ENCODE measurements around the gene CRYBA2.
A peak's percentile ranks its signal among the peaks of the same experiment; 100 is the strongest.

Gene CRYBA2

GRCh38 chr2:218993345-218994315, at the start of gene CRYBA2:
Gene CRYBA2 (minus strand): TSS chr2:218993422. CDS start chr2:218993176, 246 bp downstream.
- DNase-seq (ENCODE audit: low read depth): no peak

- DNase-seq (ENCODE audit: low read depth): no peak
Observed at GRCh38 chr2:219042750-219043149, 49.5 kb upstream of the CRYBA2 start.

GRCh38 chr2:219042157-219042556, 48.9 kb upstream of the CRYBA2 start:
- no peak for DNase-seq (ENCODE audit: low read depth)

GRCh38 chr2:219041252-219041651, 48.0 kb upstream of the CRYBA2 start, which contains the start of gene CFAP65:
Gene CFAP65 (minus strand): TSS chr2:219041516. CDS start chr2:219039048, 2,468 bp downstream.
- DNase-seq (ENCODE audit: low read depth): no peak

- no peak for DNase-seq (ENCODE audit: low read depth)
Observed at GRCh38 chr2:219038600-219038999, 45.4 kb upstream of the CRYBA2 start.

- DNase-seq (ENCODE audit: low read depth): no peak
Observed at GRCh38 chr2:219037783-219038499, 44.7 kb upstream of the CRYBA2 start.

GRCh38 chr2:219035942-219036341, 42.7 kb upstream of the CRYBA2 start:
- DNase-seq (ENCODE audit: low read depth): no peak

GRCh38 chr2:219034823-219035222, 41.6 kb upstream of the CRYBA2 start:
- no peak for DNase-seq (ENCODE audit: low read depth)

GRCh38 chr2:219032051-219032745, 39.0 kb upstream of the CRYBA2 start:
- no peak for DNase-seq (ENCODE audit: low read depth)

GRCh38 chr2:219031005-219031738, 38.0 kb upstream of the CRYBA2 start:
- DNase-seq (ENCODE audit: low read depth): no peak

- no peak for DNase-seq (ENCODE audit: low read depth)
Observed at GRCh38 chr2:219030177-219030940, 37.1 kb upstream of the CRYBA2 start.

GRCh38 chr2:219029829-219030165, 36.6 kb upstream of the CRYBA2 start:
- DNase-seq (ENCODE audit: low read depth): peak; percentile 60

GRCh38 chr2:219028996-219029828, 36.0 kb upstream of the CRYBA2 start:
- no peak for DNase-seq (ENCODE audit: low read depth)

GRCh38 chr2:219028141-219028540, 34.9 kb upstream of the CRYBA2 start:
- no peak for DNase-seq (ENCODE audit: low read depth)

GRCh38 chr2:219027511-219028055, 34.4 kb upstream of the CRYBA2 start:
- DNase-seq (ENCODE audit: low read depth): no peak

GRCh38 chr2:219026946-219027345, 33.7 kb upstream of the CRYBA2 start:
- DNase-seq (ENCODE audit: low read depth): no peak

GRCh38 chr2:219025637-219026585, 32.7 kb upstream of the CRYBA2 start:
- no peak for DNase-seq (ENCODE audit: low read depth)

- no peak for DNase-seq (ENCODE audit: low read depth)
Observed at GRCh38 chr2:219024059-219024458, 30.8 kb upstream of the CRYBA2 start.
